GM12865 (cell line): Measurements from ENCODE around the gene SOCS6.

Experiments
- DNase-seq: peaks from one replicate; pipeline ENCODE4 v3.0.0; 2010; ENCODE audit warnings: low read depth
- H3K4me3 ChIP-seq: 2 replicates; pipeline ENCODE4 v1.5.1; 2011; ENCODE audit warnings: mild to moderate bottlenecking, low read depth, low read length, control low read depth
- TF ChIP-seq, protein P1 (sequence below): IDR thresholded peaks from 2 replicates; pipeline ENCODE4 v1.5.1; 2011; ENCODE audit warnings: low read length, control low read depth, low read depth, inconsistent platforms; ENCODE audit not compliant: insufficient read depth; ENCODE audit errors: missing control alignments

Gene SOCS6

DNA sequence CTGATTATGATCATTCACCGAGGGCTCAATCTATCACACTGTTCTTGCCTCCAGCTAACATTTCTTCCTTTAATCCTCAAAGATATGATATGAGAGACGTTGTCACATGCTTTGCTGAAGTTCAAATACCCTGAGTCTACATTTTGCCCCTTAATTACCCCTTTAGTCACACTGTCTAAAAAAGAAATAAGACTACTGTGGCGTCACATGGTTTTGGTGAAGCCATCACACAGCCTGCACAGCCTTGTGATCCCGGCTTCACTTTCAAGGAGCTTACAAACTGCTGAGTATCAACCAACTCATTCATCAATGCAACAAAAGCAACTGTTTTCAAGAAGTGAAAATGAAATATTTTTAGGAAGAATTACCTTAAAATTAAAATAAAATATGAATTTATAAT is 31.9 kb upstream of the SOCS6 start:
- H3K4me3 ChIP-seq, result no peak overlapping the region
- TF ChIP-seq, protein P1, sequence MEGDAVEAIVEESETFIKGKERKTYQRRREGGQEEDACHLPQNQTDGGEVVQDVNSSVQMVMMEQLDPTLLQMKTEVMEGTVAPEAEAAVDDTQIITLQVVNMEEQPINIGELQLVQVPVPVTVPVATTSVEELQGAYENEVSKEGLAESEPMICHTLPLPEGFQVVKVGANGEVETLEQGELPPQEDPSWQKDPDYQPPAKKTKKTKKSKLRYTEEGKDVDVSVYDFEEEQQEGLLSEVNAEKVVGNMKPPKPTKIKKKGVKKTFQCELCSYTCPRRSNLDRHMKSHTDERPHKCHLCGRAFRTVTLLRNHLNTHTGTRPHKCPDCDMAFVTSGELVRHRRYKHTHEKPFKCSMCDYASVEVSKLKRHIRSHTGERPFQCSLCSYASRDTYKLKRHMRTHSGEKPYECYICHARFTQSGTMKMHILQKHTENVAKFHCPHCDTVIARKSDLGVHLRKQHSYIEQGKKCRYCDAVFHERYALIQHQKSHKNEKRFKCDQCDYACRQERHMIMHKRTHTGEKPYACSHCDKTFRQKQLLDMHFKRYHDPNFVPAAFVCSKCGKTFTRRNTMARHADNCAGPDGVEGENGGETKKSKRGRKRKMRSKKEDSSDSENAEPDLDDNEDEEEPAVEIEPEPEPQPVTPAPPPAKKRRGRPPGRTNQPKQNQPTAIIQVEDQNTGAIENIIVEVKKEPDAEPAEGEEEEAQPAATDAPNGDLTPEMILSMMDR, result no peak
- DNase-seq, result no peak

DNA sequence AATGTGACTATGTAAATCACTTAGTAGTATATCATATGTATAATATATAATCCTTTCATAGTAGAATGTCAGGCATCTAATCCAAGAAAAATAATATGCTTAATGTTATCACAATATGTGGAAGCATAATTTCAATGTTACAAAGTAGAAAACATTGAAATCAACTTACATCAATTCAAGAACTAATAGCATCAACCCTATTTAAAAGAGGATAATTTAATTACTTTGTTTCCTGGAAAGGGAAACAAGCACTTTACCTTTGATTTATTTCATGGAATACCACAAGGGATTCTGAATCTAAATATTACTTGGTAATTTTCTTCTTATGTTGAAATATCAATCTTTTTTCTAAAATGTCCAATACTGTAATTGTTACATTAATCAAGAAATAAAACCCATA is 30.6 kb upstream of the SOCS6 start:
- DNase-seq, result no peak
- TF ChIP-seq, protein P1, result no peak
- no peak overlapping the region for H3K4me3 ChIP-seq

DNA sequence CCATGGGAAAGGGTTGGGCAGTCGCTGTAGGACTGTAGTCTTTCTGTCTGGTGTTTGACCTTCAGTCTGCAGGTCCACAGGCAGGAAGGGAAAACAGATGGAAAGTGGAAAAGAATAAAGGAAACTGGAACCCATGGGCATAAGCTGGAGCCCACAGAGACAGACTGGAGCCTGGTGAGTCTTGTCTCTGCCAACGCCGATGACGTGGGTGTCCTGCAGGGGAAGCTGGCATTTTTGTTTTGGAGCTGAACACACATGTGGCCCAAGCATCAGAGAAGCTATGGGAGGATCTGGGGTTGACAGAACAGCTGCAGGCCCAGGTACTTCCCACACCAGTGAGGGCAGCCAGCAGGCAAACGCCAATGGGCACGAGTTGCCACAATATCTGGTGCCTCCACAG is 28.2 kb upstream of the SOCS6 start:
- TF ChIP-seq, protein P1, result no peak
- no peak for DNase-seq

DNA sequence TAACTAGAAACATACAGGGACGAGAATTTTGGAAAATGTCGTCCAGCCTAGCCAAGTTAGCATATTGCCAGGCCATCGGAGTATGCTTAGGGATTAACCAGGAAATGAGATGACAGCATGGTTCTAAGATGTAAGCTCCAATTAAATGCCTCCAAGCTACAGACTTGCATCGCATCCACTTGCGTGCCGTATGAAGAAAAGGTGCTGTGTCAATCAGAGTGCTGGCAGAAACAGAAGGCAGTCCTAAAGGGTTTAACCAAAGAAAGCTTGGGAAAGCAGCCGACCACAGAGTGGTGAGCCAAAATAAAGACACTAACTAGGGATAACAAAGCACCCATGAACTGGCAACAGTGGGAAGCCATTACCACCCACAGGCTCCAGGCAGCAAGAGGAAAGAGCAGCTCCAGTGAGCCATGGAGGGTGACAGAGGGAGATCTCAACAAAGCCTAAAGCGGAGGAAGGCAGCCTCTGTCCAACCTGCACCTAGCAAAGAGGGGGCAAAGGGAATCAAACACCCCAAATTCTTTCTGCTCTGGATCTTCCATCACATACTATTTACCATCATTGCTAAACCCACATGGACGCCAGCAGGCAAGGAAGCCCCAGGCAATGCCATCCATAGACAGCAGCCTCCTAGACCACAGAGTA is 27.6 kb upstream of the SOCS6 start:
- no peak for DNase-seq
- TF ChIP-seq, protein P1, result no peak
- no peak overlapping the region for H3K4me3 ChIP-seq

More for the DNA sequence above, 28.2 kb upstream of the SOCS6 start:
- no peak overlapping the region for H3K4me3 ChIP-seq

DNA sequence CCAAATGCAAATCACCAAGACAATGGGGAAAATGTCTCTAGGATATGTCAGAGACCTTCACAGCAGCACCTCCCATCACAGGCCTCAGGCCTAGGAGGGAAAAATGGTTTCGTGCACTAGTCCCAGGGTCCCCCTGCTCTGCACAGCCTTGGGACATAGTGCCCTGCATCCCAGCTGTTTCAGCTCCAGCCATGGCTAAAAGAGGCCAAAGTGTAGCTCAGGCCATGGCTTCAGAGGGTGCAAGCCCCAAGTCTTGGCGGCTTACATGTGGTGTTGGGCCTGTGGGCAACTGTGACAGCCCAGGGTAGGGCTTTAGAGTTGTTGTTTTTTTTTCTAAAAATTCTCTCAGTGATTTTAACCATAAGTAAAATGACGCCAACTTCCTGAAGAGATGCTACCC is 25.5 kb upstream of the SOCS6 start:
- TF ChIP-seq, protein P1, result no peak

DNA sequence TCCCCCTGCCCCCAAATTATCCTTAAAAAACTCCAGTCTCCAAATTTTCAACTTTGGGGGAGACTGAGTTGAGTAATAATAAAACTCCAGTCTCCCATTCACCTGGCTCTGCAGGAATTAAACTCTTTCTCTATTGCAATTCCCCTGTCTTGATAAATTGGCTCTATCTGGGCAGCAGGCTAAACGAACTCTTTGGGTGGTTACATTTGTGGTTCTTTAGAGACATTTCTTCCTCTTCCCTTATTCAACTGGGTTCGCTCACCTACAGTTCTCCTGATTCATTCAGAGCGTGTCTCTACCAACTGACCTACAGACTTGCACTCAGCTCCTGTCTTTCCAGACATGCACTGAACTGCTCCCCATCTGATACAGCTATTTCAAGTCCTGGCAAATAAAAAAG is 17.1 kb upstream of the SOCS6 start:
- no peak for DNase-seq
- TF ChIP-seq, protein P1, result no peak
- no peak overlapping the region for H3K4me3 ChIP-seq

More for the DNA sequence above, 25.5 kb upstream of the SOCS6 start:
- DNase-seq, result no peak
- H3K4me3 ChIP-seq, result no peak overlapping the region

DNA sequence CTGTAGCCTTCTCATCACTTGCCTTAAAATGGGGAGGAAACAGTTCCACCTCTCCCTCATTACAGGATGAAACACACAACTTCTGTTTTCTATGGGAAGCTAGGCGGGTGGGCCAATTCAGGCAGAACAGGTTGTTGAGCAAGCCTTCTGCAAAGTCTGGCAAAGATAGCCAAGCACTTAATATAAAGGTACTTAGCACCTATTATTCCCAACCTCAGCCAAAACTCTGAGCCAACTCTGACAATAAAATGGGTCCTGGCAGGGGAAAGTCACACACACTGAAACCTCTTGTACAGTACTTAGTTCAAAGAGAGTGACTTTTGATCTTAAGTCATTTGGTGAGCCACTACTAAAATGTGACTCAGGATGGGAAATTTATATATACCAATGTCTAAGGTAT is 15.8 kb upstream of the SOCS6 start:
- TF ChIP-seq, protein P1, result no peak
- no peak for DNase-seq
- H3K4me3 ChIP-seq, result no peak overlapping the region
